GM20431 (cell line): ENCODE data around the gene SMIM10L2A.
"Not testable (repeated sequence)": the region's sequence is repeated elsewhere in the genome, so short reads cannot be mapped to it uniquely, and the experiment has no call there.

ENCODE experiments used
- in situ Hi-C: fragments of 300-500 bp; cut with MseI, MboI; formaldehyde crosslinking; loops from one replicate; pipeline ENCODE4 v1.15.0; 2020; ENCODE audit warnings: low sequenced_read_pairs; ENCODE audit not compliant: unreplicated experiment

Gene SMIM10L2A

GRCh38 chrX:135421537-135421931 is 210 bp upstream of the SMIM10L2A start:
- in situ Hi-C loops, result no loop called here

DNA sequence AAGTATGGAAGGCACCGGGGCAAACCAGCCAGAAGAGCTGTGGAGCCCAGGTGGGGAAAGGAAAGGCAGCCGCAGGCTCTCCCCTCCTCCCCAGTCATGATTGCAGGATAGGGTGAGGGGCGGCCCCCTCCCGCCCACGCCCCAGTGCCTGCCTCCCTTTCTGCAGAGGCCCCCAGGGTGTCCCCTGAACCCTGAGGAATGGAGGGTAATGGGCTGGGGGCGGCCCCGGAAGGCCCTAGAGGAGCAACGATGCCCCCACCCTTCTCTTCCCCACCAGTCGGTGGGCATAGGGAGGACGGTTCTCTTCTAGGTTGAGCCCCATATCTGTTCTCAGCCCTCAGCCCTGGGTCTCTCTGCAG is 1.0 kb downstream of the SMIM10L2A start:
- in situ Hi-C loops, result not testable (repeated sequence)

GRCh38 chrX:135423173-135423864 is 1.6 kb downstream of the SMIM10L2A start:
- in situ Hi-C loops, result not testable (repeated sequence)

GRCh38 chrX:135424469-135424868 is 2.7 kb downstream of the SMIM10L2A start:
- in situ Hi-C loops, result no loop called here

GRCh38 chrX:135425026-135425965 is 3.6 kb downstream of the SMIM10L2A start:
- in situ Hi-C loops, result no loop called here

GRCh38 chrX:135429429-135429828 is 7.7 kb downstream of the SMIM10L2A start:
- in situ Hi-C loops, result no loop called here

- in situ Hi-C loops, result no loop called here
Measured at GRCh38 chrX:135431886-135432285, 10.1 kb downstream of the SMIM10L2A start.

DNA sequence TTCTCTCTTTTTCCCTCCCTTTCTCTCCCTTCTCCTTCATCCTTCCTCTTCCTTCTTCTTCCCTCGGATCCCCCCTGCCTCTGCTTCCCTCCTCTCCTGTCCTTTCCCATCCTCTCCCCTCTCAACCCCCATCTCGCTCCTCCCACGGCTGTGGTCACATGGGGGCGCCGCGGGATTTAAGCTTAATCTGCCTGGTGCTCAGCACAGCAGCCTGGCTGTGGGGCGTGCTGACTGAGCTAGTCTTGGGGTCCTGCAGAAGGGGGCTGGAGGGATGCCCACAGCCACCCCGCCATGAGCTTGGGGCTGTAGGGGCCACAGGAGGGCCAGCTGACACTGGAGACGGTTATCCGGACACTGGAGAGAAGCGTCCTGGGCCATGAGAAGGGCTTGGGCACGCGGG is 10.7 kb downstream of the SMIM10L2A start:
- in situ Hi-C loops, result no loop called here

DNA sequence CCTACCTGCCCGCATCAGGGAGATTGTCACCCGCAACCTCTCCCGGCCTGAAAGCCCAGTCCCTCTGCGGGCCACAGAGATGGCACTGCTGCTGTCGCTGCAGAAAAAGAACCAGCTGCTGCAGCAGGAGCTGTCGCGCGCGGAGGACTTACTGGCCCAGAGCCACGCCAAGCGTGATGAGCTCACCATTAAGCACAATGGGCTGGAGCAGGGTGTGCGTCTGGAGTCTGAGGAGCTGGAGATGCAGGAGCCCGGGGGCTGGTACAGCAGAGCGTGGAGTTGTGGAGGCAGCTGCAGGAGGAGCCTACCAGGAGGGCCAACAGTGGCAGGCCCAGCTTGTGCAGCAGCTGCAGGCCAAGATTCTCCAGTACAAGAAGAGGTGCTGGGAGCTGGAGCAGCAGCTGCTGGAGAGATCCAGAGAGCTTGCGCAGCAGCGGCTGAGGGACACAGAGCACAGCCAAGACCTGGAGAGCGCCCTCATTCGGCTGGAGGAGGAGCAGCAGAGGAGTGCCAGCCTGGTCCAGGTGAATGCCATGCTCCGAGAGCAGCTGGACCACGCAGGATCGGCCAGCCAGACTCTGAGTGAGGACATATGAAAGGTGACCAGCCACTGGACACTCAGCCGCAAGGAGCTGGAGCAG is 11.3 kb downstream of the SMIM10L2A start:
- in situ Hi-C loops, result no loop called here

- in situ Hi-C loops, result no loop called here
Measured at GRCh38 chrX:135433531-135434257, 11.9 kb downstream of the SMIM10L2A start.

DNA sequence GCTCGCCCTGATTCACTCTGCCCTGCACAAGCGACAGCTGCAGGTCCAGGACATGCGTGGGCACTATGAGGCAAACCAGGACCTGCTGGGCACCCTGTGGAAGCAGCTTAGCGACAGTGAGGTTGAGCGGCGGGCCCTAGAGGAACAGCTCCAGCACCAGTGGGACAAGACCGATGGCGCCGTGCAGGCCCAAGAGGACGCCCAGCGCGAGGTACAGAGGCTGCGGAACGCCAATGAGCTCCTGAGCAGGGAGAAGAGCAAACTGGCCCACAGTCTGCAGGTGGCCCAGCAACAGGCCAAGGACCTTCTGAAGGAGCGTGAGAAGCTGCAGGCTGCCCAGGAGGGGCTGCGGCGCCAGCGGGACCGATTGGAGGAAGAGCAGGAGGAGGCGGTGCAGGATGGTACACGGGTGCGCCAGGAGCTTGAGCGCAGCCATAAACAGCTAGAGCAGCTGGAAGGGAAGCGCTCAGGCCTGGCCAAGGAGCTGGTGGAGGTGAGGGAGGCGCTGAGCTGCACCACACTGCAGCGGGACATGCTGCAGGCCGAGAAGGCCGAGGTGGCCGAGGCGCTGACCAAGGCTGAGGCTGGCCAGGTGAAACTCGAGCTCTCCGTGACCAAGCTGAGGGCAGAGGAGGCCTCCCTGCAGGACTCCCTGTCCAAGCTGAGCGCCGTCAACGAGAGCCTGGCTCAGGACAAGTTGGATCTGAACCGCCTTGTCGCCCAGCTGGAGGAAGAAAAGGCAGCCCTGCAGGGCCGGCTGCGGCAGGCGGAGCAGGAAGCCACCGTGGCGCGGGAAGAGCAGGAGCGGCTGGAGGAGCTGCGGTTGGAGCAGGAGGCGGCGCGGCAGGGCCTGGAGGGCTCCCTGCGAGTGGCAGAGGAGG is 12.8 kb downstream of the SMIM10L2A start:
- in situ Hi-C loops, result no loop called here

DNA sequence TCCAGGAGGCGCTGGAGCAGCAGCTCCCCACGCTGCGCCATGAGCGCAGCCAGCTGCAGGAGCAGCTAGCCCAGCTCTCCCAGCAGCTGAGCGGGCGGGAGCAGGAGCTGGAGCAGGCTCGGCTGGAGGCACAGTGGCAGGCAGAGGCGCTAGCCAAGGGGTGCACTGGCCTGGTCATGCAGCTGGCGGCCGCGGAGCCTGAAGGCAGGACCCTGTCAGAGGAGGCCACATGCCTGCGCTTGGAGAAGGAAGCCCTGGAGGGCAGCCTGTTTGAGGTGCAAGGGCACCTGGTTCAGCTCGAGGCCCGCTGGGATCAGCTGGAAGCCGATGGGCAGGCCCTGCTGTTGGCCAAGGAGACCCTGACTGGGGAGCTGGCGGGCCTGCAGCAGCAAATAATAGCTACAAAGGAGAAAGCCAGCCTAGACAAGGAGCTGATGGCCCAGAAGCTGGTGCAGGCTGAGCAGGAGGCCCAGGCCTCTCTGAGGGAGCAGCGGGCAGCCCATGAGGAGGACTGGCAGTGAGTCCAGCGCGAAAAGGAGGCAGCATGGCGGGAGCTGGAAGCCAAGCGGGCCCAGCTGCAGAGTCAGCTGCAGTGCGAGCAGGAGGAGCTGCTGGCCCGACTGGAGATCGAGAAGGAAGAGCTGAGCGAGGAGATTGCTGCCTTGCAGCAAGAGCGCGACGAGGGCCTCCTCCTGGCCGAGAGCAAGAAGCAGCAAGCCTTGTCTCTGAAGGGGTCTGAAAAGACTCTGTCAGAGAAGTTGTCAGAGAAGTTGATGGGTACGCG is 13.6 kb downstream of the SMIM10L2A start:
- in situ Hi-C loops, result no loop called here

DNA sequence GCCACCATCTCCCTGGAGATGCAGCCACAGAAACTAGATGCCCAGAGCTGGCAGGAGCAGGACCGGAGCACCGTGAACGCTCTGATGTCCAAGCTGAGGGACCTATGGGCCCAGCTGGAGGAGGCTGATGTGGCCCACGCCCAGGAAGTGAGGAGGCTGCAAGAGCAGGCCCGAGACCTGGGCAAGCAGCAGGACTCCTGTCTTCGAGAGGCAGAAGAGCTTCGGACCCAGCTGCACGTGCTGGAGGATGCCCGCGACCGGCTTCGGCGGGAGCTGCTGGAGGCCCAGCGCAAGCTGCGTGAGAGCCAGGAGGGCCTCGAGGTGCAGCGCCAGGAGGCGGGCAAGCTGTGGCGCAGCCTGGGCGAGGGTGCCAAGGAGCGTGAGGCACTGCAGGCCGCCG is 14.2 kb downstream of the SMIM10L2A start:
- in situ Hi-C loops, result no loop called here

DNA sequence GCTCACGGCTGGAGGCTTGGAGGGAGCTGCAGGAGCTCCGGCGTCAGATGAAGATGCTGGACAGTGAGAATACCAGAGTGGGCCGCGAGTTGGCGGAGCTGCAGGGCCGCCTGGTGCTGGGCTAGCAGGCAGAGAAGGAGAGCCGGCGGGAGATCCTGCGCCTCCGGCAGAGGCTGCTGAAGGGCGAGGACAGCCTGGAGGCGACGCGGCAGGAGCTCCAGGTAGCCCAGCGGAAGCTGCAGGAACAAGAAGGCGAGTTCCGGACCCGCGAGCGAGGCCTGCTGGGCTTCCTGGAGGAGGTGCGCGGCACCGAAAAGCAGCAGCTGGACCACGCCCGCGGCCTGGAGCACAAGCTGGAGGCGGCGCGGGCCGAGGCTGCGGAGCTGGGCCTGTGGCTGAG is 14.7 kb downstream of the SMIM10L2A start:
- in situ Hi-C loops, result no loop called here

DNA sequence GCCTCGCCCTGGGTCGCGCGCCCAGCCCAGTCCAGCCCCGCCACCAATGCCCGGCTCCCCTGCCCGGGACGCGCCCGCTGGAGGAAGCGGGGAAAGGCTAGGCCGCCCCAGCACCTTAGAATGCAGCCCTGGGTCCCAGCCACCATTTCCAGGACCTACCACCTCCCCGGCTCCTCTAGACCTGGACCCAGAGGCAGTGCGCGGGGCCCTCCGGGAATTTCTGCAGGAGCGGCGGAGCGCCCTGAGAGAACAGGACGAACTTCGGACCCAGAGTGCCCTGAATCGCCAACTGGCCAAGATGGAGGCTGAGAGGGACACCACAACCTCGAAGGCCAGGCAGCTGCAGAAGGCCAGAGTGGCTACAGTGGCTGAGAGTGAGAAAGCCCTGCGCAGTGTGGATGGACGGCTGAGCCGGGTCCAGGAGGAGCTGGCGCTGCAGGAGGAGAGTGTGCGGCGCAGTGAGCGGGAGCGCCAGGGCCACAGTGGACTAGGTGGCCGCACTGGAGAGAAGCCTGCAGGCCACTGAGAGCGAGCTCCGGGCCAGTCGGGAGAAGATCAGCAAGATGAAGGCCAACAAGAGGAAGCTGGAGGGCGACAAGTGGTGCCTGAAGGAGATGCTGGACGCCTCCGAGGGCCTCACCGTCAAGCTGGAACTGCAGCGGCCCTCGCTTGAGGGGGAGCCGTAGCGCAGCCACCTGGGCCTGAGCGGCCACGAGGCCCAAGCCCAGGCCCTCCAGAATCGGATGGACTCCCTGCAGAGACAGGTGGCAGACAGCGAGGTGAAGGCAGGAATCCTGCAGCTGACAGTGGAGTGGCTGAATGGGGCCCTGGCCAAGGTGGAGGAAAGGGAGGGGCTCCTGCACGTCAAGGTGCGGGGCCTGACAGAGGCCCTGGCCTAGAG is 15.5 kb downstream of the SMIM10L2A start:
- in situ Hi-C loops, result no loop called here

- in situ Hi-C loops, result no loop called here
Measured at GRCh38 chrX:135437867-135438733, 16.4 kb downstream of the SMIM10L2A start.

GRCh38 chrX:135438734-135439043 is 16.9 kb downstream of the SMIM10L2A start:
- in situ Hi-C loops, result no loop called here
